ENCODE results near the gene CMSS1.

Gene CMSS1

GRCh38 chr3:99817437-99818240 lies at the start of gene CMSS1:
TSS of gene CMSS1 (plus strand) at chr3:99817862.
- FAIRE-seq, result no peak

GRCh38 chr3:99768126-99768525 lies 49.5 kb upstream of the CMSS1 start:
- no peak for FAIRE-seq

- FAIRE-seq, result no peak
Observed at GRCh38 chr3:99768808-99769501, 48.7 kb upstream of the CMSS1 start.

- FAIRE-seq, result no peak
Observed at GRCh38 chr3:99772171-99772570, 45.5 kb upstream of the CMSS1 start.

GRCh38 chr3:99772671-99773070 lies 45.0 kb upstream of the CMSS1 start:
- no peak for FAIRE-seq

- FAIRE-seq, result no peak
Observed at GRCh38 chr3:99774467-99774866, 43.2 kb upstream of the CMSS1 start.

- FAIRE-seq, result no peak
Observed at GRCh38 chr3:99776516-99777209, 41.0 kb upstream of the CMSS1 start.

- no peak for FAIRE-seq
Observed at GRCh38 chr3:99777210-99777549, 40.5 kb upstream of the CMSS1 start.

- no peak for FAIRE-seq
Observed at GRCh38 chr3:99777708-99778107, 40.0 kb upstream of the CMSS1 start.

GRCh38 chr3:99780749-99781148 lies 36.9 kb upstream of the CMSS1 start:
- no peak for FAIRE-seq

GRCh38 chr3:99781761-99782160 lies 35.9 kb upstream of the CMSS1 start:
- FAIRE-seq, result no peak

- no peak for FAIRE-seq
Observed at GRCh38 chr3:99783011-99783573, 34.6 kb upstream of the CMSS1 start.

GRCh38 chr3:99789011-99789721 lies 28.5 kb upstream of the CMSS1 start:
- no peak for FAIRE-seq

GRCh38 chr3:99794485-99794884 lies 23.2 kb upstream of the CMSS1 start:
- FAIRE-seq, result no peak

GRCh38 chr3:99795573-99795972 lies 22.1 kb upstream of the CMSS1 start:
- FAIRE-seq, result no peak

- no peak for FAIRE-seq
Observed at GRCh38 chr3:99799422-99799821, 18.2 kb upstream of the CMSS1 start.

- FAIRE-seq, result no peak
Observed at GRCh38 chr3:99803297-99803696, 14.4 kb upstream of the CMSS1 start.

- no peak for FAIRE-seq
Observed at GRCh38 chr3:99805160-99805559, 12.5 kb upstream of the CMSS1 start.

- no peak for FAIRE-seq
Observed at GRCh38 chr3:99808163-99808794, 9.4 kb upstream of the CMSS1 start.

- FAIRE-seq, result no peak
Observed at GRCh38 chr3:99809565-99809964, 8.1 kb upstream of the CMSS1 start.

GRCh38 chr3:99810403-99810802 lies 7.3 kb upstream of the CMSS1 start:
- FAIRE-seq, result no peak

GRCh38 chr3:99817047-99817436 lies 620 bp upstream of the CMSS1 start:
- no peak for FAIRE-seq
